ENCODE measurements around the gene SLC41A3.

DNA sequence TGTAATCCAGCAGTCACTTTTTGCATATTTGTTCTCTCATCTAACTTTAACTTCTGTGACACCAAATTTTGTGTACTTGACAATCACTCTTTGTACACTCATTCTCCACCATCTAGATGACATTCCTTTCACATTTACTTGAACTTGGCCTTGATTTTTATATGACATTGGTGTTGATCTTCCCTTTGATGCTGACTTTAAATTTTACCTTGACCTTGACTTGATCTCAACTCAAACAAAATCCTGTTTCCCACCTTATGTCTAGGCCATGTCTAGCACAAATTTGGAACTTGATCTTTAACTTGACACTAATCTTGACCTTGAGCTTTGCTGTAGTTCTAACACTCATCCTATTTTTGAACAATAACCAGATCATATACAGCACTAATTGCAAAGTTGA lies 81.7 kb downstream of the SLC41A3 start:
- no peak for TF ChIP-seq POLR2AphosphoS5 (IDR thresholded peaks at IDR 0.05; ENCODE audit: low read depth, low read length)
- TF ChIP-seq POLR2A (IDR thresholded peaks at IDR 0.05; ENCODE audit: low read depth, low read length) = no peak
- TF ChIP-seq TAF1 (IDR thresholded peaks at IDR 0.05; ENCODE audit: low read depth, low read length) = no peak
- no peak for TF ChIP-seq POU2F2 (IDR thresholded peaks at IDR 0.05; ENCODE audit: low read depth, low read length)
